Neural cell (in vitro differentiated cells): ENCODE results near the gene ITPK1. TPM values are rescaled to one million over a fixed set of nuclear protein-coding genes. Genes with fewer than 3 reads are reported as not detected.

Experiments used
- H2AFZ ChIP-seq: fragments of 200-600, 300-800 bp; sonication (generic), shearing (Covaris generic); 2 replicates; pipeline ENCODE4 v1.6.0; 2014; ENCODE audit warnings: low read depth, mild to moderate bottlenecking, antibody characterized with exemption, low read length, moderate library complexity
- H3F3A ChIP-seq: fragments of 200-600 bp; shearing (Covaris generic); 2 replicates; pipeline ENCODE4 v1.6.1; 2016; ENCODE audit warnings: mild to moderate bottlenecking, moderate library complexity, mixed read lengths, antibody characterized with exemption, low read length; ENCODE audit not compliant: insufficient read depth, poor library complexity, severe bottlenecking
- H3K27ac ChIP-seq: fragments of 200-600, 300-800 bp; sonication (generic), shearing (Covaris generic); 2 replicates; pipeline ENCODE4 v1.5.1; 2014; ENCODE audit warnings: mild to moderate bottlenecking, low read length, moderate library complexity
- H3K27me3 ChIP-seq: fragments of 300-800, 200-600 bp; sonication (generic), shearing (Covaris generic); 2 replicates; pipeline ENCODE4 v1.6.0; 2014; ENCODE audit warnings: mild to moderate bottlenecking, low read depth, low read length, moderate library complexity; ENCODE audit not compliant: insufficient read depth
- H3K36me3 ChIP-seq: fragments of 300-800, 200-600 bp; sonication (generic), shearing (Covaris generic); 2 replicates; pipeline ENCODE4 v1.5.1; 2014; ENCODE audit warnings: mild to moderate bottlenecking, antibody characterized with exemption, low read length, moderate library complexity; ENCODE audit not compliant: insufficient read depth
- H3K4me2 ChIP-seq: fragments of 300-800, 200-600 bp; sonication (generic), shearing (Covaris generic); 2 replicates; pipeline ENCODE4 v1.6.0; 2014; ENCODE audit warnings: mild to moderate bottlenecking, low read length
- H3K4me3 ChIP-seq: fragments of 300-800, 200-600 bp; sonication (generic), shearing (Covaris generic); 2 replicates; pipeline ENCODE4 v1.5.1; 2014; ENCODE audit warnings: mild to moderate bottlenecking, low read length, moderate library complexity
- H3K79me2 ChIP-seq: fragments of 200-600 bp; shearing (Covaris generic); replicated peaks from 2 replicates; pipeline ENCODE4 v1.6.0; 2014; ENCODE audit warnings: mild to moderate bottlenecking, low read length, moderate library complexity; ENCODE audit not compliant: insufficient read depth
- H3K9ac ChIP-seq: fragments of 300-800, 200-600 bp; sonication (generic), shearing (Covaris generic); 2 replicates; pipeline ENCODE4 v1.6.1; 2016; ENCODE audit warnings: mild to moderate bottlenecking, low read length, mixed read lengths
- H3K9me2 ChIP-seq: fragments of 200-600 bp; shearing (Covaris generic); 2 replicates; pipeline ENCODE4 v1.6.1; 2016; ENCODE audit warnings: mild to moderate bottlenecking, low read length, mixed read lengths; ENCODE audit not compliant: insufficient read depth
- H3K9me3 ChIP-seq: fragments of 200-600, 300-800 bp; sonication (generic), shearing (Covaris generic); 2 replicates; pipeline ENCODE4 v1.6.1; 2016; ENCODE audit warnings: mild to moderate bottlenecking, mixed run types, low read length, moderate library complexity, mixed read lengths
- H4K20me1 ChIP-seq: fragments of 200-600 bp; shearing (Covaris generic); 2 replicates; pipeline ENCODE4 v1.6.1; 2016; ENCODE audit warnings: mild to moderate bottlenecking, mixed run types; ENCODE audit not compliant: insufficient read depth
- EP300 ChIP-seq: fragments of 450-650 bp; conservative IDR thresholded peaks from 2 replicates; pipeline ENCODE4 v1.6.1; 2014; ENCODE audit warnings: antibody characterized with exemption, mild to moderate bottlenecking, moderate library complexity; ENCODE audit not compliant: poor library complexity, severe bottlenecking
- EZH2 ChIP-seq: fragments of 200-600, 300-800 bp; shearing (Covaris generic), sonication (generic); IDR thresholded peaks from 2 replicates; pipeline ENCODE4 v1.6.1; 2014; ENCODE audit warnings: antibody characterized with exemption, low read length, borderline replicate concordance, mild to moderate bottlenecking; ENCODE audit not compliant: insufficient read depth, poor library complexity, severe bottlenecking
- MXI1 ChIP-seq: fragments of 450-650 bp; conservative IDR thresholded peaks from 2 replicates; pipeline ENCODE4 v1.6.1; 2014; ENCODE audit warnings: antibody characterized with exemption, mild to moderate bottlenecking; ENCODE audit not compliant: poor library complexity, severe bottlenecking
- POLR2AphosphoS5 ChIP-seq: IDR thresholded peaks from 2 replicates; pipeline ENCODE4 v1.6.1; 2012
- RAD21 ChIP-seq: fragments of 450-650 bp; conservative IDR thresholded peaks from 2 replicates; pipeline ENCODE4 v1.6.1; 2014; ENCODE audit warnings: antibody characterized with exemption, mild to moderate bottlenecking, moderate library complexity
- SMC3 ChIP-seq: fragments of 450-650 bp; conservative IDR thresholded peaks from 2 replicates; pipeline ENCODE4 v1.6.1; 2014; ENCODE audit warnings: antibody characterized with exemption, mild to moderate bottlenecking, moderate library complexity; ENCODE audit not compliant: poor library complexity
- TAF1 ChIP-seq: IDR thresholded peaks from 2 replicates; pipeline ENCODE4 v1.6.1; 2012; ENCODE audit warnings: low read depth
- polyA plus RNA-seq: library from polyadenylated mRNA; depleted of rRNA; stranded (reverse); fragments of >200 nt; gene quantifications from 2 replicates; pipeline ENCODE4 v1.2.3, GENCODE V29; 2014
- TF ChIP-seq, protein P1 (sequence below): IDR thresholded peaks from 2 replicates; pipeline ENCODE4 v1.6.1; 2012; ENCODE audit warnings: borderline replicate concordance
- TF ChIP-seq, protein P2 (sequence below): fragments of 450-650 bp; IDR thresholded peaks from 2 replicates; pipeline ENCODE4 v1.5.1; 2014; ENCODE audit warnings: antibody characterized with exemption, mild to moderate bottlenecking, moderate library complexity; ENCODE audit not compliant: poor library complexity, severe bottlenecking

The ITPK1 gene
- polyA plus RNA-seq, 1 donor from 2014 or later, result 65.0 TPM

DNA sequence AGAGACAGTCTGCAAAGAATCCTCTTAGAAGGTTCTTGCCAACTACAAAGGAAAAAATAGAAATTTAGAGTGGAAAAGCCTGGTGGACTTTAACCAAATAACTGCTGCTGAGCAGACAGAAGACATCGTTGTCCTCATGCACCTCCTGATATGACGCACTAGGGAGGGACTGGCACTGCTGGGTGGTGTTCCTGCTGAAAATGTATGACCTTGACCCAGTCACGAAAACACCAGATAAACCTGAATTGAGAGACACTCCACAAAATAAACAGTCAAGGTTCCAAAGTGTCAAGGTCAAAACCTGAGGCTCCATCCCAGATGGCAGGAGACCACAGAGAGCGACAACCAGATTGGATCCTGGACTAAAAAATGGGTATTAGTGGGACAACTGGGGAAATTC, 130.8 kb downstream of the ITPK1 start:
- no peak overlapping the region for H3K9ac ChIP-seq
- H3F3A ChIP-seq, result peaks cover 2% of the 10 kb centered on the region
- H3K4me3 ChIP-seq, result no peak overlapping the region
- TF ChIP-seq EP300 (no peak), POLR2AphosphoS5 (no peak), TAF1 (no peak), RAD21 (no peak)
- H2AFZ ChIP-seq, result no peak overlapping the region
- no peaks in the 10 kb centered on the region for H3K9me3 ChIP-seq
- no peak overlapping the region for H3K4me2 ChIP-seq
- no peaks in the 10 kb centered on the region for H4K20me1 ChIP-seq
- no peak overlapping the region for H3K27ac ChIP-seq
- H3K27me3 ChIP-seq, result no peaks in the 10 kb centered on the region
- no peaks in the 10 kb centered on the region for H3K79me2 ChIP-seq
- H3K9me2 ChIP-seq, result no peaks in the 10 kb centered on the region
- H3K36me3 ChIP-seq, result no peaks in the 10 kb centered on the region

DNA sequence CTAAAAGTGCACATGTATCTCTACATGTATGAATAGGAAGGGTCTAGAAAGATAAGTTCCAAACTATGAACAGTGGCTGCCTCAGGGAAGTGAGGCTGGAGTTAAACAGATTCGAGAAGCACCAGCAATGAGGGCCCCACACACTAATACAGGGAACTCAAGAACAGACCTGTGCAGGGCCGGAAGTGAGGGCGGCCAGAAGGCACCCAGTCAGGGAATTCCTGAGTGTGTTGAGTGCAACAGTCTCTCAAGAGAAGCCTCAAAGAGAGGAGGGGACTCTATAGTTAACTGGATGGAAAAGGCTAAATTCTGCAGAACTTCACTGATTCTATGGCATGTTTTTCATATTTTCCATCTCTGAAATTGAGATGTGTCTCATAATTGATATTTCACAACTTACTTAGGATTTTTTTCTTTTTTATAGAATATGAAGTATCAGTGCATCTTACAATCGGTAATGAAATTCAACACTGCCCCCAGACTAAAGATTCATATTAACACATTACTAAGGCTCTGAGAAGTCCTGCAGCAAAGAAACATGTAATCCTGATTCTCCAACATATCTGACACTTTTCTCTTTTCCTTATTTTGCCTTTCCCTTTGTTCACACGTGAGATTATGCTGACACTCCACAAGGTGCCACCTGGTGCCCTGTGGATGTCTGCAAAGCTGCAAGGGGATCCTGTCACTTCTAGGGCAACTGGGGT, 131.5 kb downstream of the ITPK1 start:
- Histone ChIP-seq H3K36me3 (no peaks in the 10 kb centered on the region), H3K9ac (no peak overlapping the region), H2AFZ (no peak overlapping the region), H3K27ac (no peak overlapping the region), H4K20me1 (no peaks in the 10 kb centered on the region), H3K27me3 (no peaks in the 10 kb centered on the region), H3K4me2 (no peak overlapping the region), H3F3A (no peaks in the 10 kb centered on the region), H3K9me3 (no peaks in the 10 kb centered on the region), H3K79me2 (no peaks in the 10 kb centered on the region), H3K4me3 (no peak overlapping the region), H3K9me2 (no peaks in the 10 kb centered on the region)
- no peak for TF ChIP-seq TAF1
- TF ChIP-seq EP300, result no peak
- TF ChIP-seq POLR2AphosphoS5, result no peak
- TF ChIP-seq MXI1, result no peak
- no peak for TF ChIP-seq SMC3
- TF ChIP-seq, protein P1, sequence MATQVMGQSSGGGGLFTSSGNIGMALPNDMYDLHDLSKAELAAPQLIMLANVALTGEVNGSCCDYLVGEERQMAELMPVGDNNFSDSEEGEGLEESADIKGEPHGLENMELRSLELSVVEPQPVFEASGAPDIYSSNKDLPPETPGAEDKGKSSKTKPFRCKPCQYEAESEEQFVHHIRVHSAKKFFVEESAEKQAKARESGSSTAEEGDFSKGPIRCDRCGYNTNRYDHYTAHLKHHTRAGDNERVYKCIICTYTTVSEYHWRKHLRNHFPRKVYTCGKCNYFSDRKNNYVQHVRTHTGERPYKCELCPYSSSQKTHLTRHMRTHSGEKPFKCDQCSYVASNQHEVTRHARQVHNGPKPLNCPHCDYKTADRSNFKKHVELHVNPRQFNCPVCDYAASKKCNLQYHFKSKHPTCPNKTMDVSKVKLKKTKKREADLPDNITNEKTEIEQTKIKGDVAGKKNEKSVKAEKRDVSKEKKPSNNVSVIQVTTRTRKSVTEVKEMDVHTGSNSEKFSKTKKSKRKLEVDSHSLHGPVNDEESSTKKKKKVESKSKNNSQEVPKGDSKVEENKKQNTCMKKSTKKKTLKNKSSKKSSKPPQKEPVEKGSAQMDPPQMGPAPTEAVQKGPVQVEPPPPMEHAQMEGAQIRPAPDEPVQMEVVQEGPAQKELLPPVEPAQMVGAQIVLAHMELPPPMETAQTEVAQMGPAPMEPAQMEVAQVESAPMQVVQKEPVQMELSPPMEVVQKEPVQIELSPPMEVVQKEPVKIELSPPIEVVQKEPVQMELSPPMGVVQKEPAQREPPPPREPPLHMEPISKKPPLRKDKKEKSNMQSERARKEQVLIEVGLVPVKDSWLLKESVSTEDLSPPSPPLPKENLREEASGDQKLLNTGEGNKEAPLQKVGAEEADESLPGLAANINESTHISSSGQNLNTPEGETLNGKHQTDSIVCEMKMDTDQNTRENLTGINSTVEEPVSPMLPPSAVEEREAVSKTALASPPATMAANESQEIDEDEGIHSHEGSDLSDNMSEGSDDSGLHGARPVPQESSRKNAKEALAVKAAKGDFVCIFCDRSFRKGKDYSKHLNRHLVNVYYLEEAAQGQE, result no peak
- TF ChIP-seq EZH2, result no peak
- TF ChIP-seq, protein P2, sequence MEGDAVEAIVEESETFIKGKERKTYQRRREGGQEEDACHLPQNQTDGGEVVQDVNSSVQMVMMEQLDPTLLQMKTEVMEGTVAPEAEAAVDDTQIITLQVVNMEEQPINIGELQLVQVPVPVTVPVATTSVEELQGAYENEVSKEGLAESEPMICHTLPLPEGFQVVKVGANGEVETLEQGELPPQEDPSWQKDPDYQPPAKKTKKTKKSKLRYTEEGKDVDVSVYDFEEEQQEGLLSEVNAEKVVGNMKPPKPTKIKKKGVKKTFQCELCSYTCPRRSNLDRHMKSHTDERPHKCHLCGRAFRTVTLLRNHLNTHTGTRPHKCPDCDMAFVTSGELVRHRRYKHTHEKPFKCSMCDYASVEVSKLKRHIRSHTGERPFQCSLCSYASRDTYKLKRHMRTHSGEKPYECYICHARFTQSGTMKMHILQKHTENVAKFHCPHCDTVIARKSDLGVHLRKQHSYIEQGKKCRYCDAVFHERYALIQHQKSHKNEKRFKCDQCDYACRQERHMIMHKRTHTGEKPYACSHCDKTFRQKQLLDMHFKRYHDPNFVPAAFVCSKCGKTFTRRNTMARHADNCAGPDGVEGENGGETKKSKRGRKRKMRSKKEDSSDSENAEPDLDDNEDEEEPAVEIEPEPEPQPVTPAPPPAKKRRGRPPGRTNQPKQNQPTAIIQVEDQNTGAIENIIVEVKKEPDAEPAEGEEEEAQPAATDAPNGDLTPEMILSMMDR, result no peak
